ENCODE data around the gene NGEF.
"Not testable (repeated sequence)": the region's sequence is repeated elsewhere in the genome, so short reads cannot be mapped to it uniquely, and the experiment has no call there.

The NGEF gene

DNA sequence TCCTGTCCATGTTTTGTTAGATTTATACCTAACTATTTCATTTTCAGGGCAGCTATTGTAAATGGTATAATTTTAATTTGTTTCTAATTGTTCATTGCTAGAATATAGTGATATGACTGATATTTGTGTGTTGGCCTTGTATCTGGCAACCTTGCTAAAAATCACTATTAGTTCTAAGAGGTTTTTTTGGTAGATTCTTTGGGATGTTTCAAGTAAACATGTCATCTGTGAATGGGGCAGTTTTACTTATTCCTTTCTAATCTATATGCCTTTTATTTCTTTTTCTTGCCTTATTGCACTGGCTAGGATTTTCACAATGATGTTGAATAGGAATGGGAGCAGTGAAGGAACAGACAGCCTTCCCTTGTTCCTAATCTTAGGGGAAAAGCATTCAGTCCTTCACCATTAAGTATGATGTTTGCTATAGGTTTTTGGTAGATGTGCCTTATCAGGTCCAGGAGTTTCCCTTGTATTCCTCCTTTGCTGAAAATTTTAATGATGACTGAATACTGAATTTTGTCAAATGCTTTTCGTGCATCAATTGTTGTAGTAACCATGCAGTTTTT is 101.3 kb downstream of the NGEF start:
- no peak for TF ChIP-seq ZFX (IDR thresholded peaks at IDR 0.05; ENCODE audit: borderline replicate concordance)
- H3K27ac ChIP-seq = no peak overlapping the region

DNA sequence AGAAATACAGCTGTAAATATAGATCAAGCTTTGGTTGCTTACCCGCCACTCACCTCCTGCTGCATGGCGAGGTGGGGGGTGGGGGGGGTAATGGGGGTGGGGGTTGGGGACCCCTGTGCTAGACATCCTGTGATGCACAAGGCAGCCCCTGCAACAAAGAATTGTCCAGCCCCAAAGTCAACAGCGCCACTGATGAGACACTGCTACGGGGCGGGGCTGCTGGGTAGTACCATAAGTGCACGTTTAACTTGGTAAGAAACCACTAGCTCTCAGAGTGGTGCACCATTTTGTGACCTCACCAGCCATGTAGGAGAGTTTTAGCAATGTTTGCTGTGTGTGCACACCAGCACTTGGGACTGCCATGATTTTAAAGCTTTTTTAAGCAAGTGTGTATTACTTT is 102.7 kb downstream of the NGEF start:
- TF ChIP-seq, protein P1, sequence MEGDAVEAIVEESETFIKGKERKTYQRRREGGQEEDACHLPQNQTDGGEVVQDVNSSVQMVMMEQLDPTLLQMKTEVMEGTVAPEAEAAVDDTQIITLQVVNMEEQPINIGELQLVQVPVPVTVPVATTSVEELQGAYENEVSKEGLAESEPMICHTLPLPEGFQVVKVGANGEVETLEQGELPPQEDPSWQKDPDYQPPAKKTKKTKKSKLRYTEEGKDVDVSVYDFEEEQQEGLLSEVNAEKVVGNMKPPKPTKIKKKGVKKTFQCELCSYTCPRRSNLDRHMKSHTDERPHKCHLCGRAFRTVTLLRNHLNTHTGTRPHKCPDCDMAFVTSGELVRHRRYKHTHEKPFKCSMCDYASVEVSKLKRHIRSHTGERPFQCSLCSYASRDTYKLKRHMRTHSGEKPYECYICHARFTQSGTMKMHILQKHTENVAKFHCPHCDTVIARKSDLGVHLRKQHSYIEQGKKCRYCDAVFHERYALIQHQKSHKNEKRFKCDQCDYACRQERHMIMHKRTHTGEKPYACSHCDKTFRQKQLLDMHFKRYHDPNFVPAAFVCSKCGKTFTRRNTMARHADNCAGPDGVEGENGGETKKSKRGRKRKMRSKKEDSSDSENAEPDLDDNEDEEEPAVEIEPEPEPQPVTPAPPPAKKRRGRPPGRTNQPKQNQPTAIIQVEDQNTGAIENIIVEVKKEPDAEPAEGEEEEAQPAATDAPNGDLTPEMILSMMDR (IDR thresholded peaks at IDR 0.05) = no peak
- no peak for TF ChIP-seq ZFX (IDR thresholded peaks at IDR 0.05; ENCODE audit: borderline replicate concordance)
- H3K27ac ChIP-seq = no peak overlapping the region

- no peak for TF ChIP-seq ZFX (IDR thresholded peaks at IDR 0.05; ENCODE audit: borderline replicate concordance)
- TF ChIP-seq, protein P1 (IDR thresholded peaks at IDR 0.05) = no peak
- no peak overlapping the region for H3K27ac ChIP-seq
These were observed 104.4 kb downstream of the NGEF start for GRCh38 chr2:232908695-232909094.

GRCh38 chr2:232907718-232908085 is 105.4 kb downstream of the NGEF start:
- H3K27ac ChIP-seq = not testable (repeated sequence)

GRCh38 chr2:232906867-232907717 is 106.0 kb downstream of the NGEF start:
- H3K27ac ChIP-seq = not testable (repeated sequence)

GRCh38 chr2:232903989-232904388 is 109.1 kb downstream of the NGEF start:
- no peak overlapping the region for H3K27ac ChIP-seq
- TF ChIP-seq ZFX (IDR thresholded peaks at IDR 0.05; ENCODE audit: borderline replicate concordance) = no peak
- TF ChIP-seq, protein P1 (IDR thresholded peaks at IDR 0.05) = no peak

DNA sequence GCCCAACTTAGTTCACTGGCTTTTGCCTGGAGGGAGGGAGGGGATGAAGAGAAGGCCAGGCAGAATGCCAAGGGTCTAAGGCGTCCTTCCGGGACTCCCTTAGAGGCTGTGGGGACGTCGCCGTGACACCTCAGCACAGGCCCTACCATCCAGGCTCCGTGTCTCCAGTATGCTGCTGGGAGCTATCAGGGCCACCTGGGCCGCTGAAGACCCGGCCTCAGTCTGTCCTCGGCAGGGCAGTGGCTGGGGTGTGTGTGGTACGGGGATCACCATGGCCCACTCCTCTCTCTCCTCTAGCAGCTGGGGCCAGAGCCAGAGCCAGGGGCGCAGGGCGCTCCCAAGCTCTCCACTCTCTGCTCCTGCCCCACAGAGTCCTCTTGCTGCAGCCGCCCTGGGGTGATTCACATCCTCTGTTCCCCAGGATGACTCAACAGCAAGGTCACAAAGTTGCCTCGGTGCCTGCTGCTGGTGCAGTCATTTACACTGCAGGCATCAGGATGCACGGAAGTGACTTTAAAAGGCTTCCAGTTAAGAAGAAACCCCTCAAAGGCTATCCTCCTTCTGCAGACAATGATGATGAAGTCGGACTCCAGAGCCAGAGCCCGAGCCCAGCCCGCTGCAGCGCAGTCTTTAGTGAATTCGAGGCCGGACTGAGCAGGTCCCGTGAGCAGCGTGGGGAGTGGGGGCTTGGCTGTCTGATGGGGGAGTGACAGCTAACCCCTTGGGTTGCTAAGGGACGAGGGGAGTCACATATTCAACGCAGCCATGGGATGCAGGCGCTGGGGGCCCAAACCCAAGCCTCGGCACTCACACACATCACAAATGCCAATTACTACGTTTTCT is 111.1 kb downstream of the NGEF start:
- H3K27ac ChIP-seq = no peak overlapping the region
- TF ChIP-seq, protein P1 (IDR thresholded peaks at IDR 0.05) = no peak
- TF ChIP-seq ZFX (IDR thresholded peaks at IDR 0.05; ENCODE audit: borderline replicate concordance) = no peak

DNA sequence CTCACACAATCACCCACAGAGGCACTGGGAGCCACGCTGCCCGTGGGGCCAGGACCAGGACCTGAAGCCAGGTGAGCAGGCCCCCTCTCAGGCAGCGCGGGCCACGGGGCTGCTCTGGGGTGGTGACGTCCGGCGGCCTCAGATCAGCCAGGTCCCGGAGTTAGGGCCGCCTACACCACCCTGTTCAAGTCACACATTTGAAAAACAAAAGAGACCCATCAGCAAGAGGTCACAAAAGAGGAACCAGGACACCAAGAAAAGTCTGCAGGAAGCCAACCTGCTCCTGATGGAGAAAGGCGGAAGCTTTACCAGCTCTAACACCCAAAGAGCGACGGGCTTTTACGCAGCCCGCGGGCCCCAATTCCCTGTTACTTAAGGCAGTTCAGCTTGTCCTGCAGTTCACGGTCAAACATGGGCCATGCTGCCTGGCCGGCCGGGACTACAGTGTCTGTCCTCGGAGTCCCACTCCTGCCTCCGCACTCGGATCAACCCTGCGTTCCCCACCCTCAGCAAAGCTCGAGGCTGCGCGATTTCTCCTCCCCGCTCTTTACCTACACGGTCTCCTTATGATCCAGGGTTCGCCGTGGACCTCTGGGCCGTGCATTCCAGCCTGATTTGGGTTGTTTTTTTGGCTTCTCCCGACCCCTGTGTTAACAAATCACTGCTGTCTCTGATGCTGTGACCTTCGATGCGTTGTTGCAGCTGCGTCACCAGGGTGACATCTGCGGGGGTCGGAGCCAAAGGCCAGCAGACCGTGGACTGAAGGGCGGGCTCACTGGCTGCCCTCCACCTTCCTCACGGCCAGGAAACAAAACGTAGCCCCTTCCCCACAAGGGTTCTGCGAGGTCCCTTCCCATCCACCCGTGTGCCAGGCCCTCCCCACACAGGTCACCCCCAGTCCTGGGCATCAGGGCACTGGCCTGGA is 112.0 kb downstream of the NGEF start:
- H3K27ac ChIP-seq = no peak overlapping the region
- TF ChIP-seq, protein P1 (IDR thresholded peaks at IDR 0.05) = no peak
- TF ChIP-seq ZFX (IDR thresholded peaks at IDR 0.05; ENCODE audit: borderline replicate concordance) = no peak

Data from 22Rv1 (cell line).